T follicular helper cell (primary cell): ENCODE results near the gene ZC3H7A.

ENCODE experiments used
- DNase-seq: peaks from one replicate; pipeline ENCODE4 v3.0.0-alpha.2; 2020; ENCODE audit warnings: low read depth

The ZC3H7A gene

GRCh38 chr16:11737713-11738112 is 59.3 kb downstream of the ZC3H7A start:
- no peak for DNase-seq

GRCh38 chr16:11736903-11737302 is 60.2 kb downstream of the ZC3H7A start:
- DNase-seq, result no peak

- DNase-seq, result no peak
Observed at GRCh38 chr16:11735787-11736186, 61.3 kb downstream of the ZC3H7A start.

- DNase-seq, result no peak
Observed at GRCh38 chr16:11734653-11735043, 62.4 kb downstream of the ZC3H7A start.

- no peak for DNase-seq
Observed at GRCh38 chr16:11734025-11734652, 62.9 kb downstream of the ZC3H7A start.

- no peak for DNase-seq
Observed at GRCh38 chr16:11731222-11731621, 65.8 kb downstream of the ZC3H7A start.

- no peak for DNase-seq
Observed at GRCh38 chr16:11729787-11730186, 67.3 kb downstream of the ZC3H7A start.

GRCh38 chr16:11727796-11728543 is 69.1 kb downstream of the ZC3H7A start:
- no peak for DNase-seq

GRCh38 chr16:11726008-11726407 is 71.0 kb downstream of the ZC3H7A start:
- DNase-seq, result no peak

GRCh38 chr16:11725457-11725856 is 71.6 kb downstream of the ZC3H7A start:
- no peak for DNase-seq

- no peak for DNase-seq
Observed at GRCh38 chr16:11722468-11722808, 74.6 kb downstream of the ZC3H7A start.

GRCh38 chr16:11721781-11722467 is 75.1 kb downstream of the ZC3H7A start:
- DNase-seq, result no peak

GRCh38 chr16:11719762-11720161 is 77.3 kb downstream of the ZC3H7A start:
- DNase-seq, result no peak

GRCh38 chr16:11719171-11719570 is 77.9 kb downstream of the ZC3H7A start:
- no peak for DNase-seq

GRCh38 chr16:11717811-11718210 is 79.2 kb downstream of the ZC3H7A start:
- no peak for DNase-seq

GRCh38 chr16:11716336-11716735 is 80.7 kb downstream of the ZC3H7A start:
- DNase-seq, result no peak

- DNase-seq, result no peak
Observed at GRCh38 chr16:11715246-11715947, 81.7 kb downstream of the ZC3H7A start.

- DNase-seq, result no peak
Observed at GRCh38 chr16:11712122-11712521, 84.9 kb downstream of the ZC3H7A start.

GRCh38 chr16:11711662-11712061 is 85.4 kb downstream of the ZC3H7A start:
- DNase-seq, result no peak

GRCh38 chr16:11708421-11708820 is 88.6 kb downstream of the ZC3H7A start:
- no peak for DNase-seq

- DNase-seq, result no peak
Observed at GRCh38 chr16:11707679-11708197, 89.3 kb downstream of the ZC3H7A start.

- DNase-seq, result no peak
Observed at GRCh38 chr16:11706180-11706742, 90.8 kb downstream of the ZC3H7A start.
